GM12878 (cell line): ENCODE results near the gene PLEKHH1. TPM values are rescaled to one million over a fixed set of nuclear protein-coding genes. Genes with fewer than 3 reads are reported as not detected.

Source experiments
- BMI1 ChIP-seq: fragments of 450-650 bp; IDR thresholded peaks from 2 replicates; pipeline ENCODE4 v1.6.1; 2016; ENCODE audit warnings: mild to moderate bottlenecking, moderate library complexity, borderline replicate concordance
- CHD2 ChIP-seq: IDR thresholded peaks from 2 replicates; pipeline ENCODE4 v1.6.1; 2011; ENCODE audit warnings: low read depth, low read length, improper control_type of control experiment, borderline replicate concordance
- ESRRA ChIP-seq: IDR thresholded peaks from 2 replicates; pipeline ENCODE4 v1.6.1; 2012; ENCODE audit warnings: mild to moderate bottlenecking, low read length, improper control_type of control experiment
- EZH2 ChIP-seq: IDR thresholded peaks from 2 replicates; pipeline ENCODE4 v1.6.1; 2012; ENCODE audit warnings: low read depth, mild to moderate bottlenecking, control low read depth, inconsistent platforms, low read length, borderline replicate concordance; ENCODE audit not compliant: control insufficient read depth
- FOXK2 ChIP-seq: fragments of 450-650 bp; IDR thresholded peaks from 2 replicates; pipeline ENCODE4 v1.6.1; 2017; ENCODE audit warnings: mild to moderate bottlenecking, moderate library complexity
- LARP7 ChIP-seq: fragments of 450-650 bp; IDR thresholded peaks from 2 replicates; pipeline ENCODE4 v1.6.1; 2017; ENCODE audit warnings: mild to moderate bottlenecking
- MXI1 ChIP-seq: fragments of 150-350 bp; IDR thresholded peaks from 2 replicates; pipeline ENCODE4 v1.6.1; 2011; ENCODE audit warnings: low read depth, mild to moderate bottlenecking, inconsistent platforms, low read length, improper control_type of control experiment
- NRF1 ChIP-seq: conservative IDR thresholded peaks from 2 replicates; pipeline ENCODE4 v1.6.1; 2011; ENCODE audit warnings: mild to moderate bottlenecking, low read depth, low read length, improper control_type of control experiment
- PML ChIP-seq: IDR thresholded peaks from 2 replicates; pipeline ENCODE4 v1.6.1; 2012; ENCODE audit warnings: low read length, inconsistent platforms
- POLR2A ChIP-seq: IDR thresholded peaks from 2 replicates; pipeline ENCODE4 v1.6.1; 2011; ENCODE audit warnings: low read depth, mild to moderate bottlenecking, low read length
- POU2F2 ChIP-seq: IDR thresholded peaks from 3 replicates; pipeline ENCODE4 v1.6.1; 2011; ENCODE audit warnings: low read depth, mild to moderate bottlenecking, low read length, borderline replicate concordance
- SMARCA5 ChIP-seq: fragments of 450-650 bp; IDR thresholded peaks from 2 replicates; pipeline ENCODE4 v1.6.1; 2017; ENCODE audit warnings: mild to moderate bottlenecking
- ZBED1 ChIP-seq: IDR thresholded peaks from 2 replicates; pipeline ENCODE4 v1.6.1; 2016; ENCODE audit warnings: borderline replicate concordance
- polyA plus RNA-seq, 11 experiments: library from polyadenylated mRNA; depleted of rRNA in 4 of 11; unstranded in 6 of 11; stranded (reverse) in 5 of 11; fragments of >200 nt; fragmentation: Nextera tagmentation in 4 of 11; fragmentation: Illumina TruSeq in 1 of 11; extraction: Ambion mirVana in 4 of 11; extraction: Trizol in 1 of 11; gene quantifications; 1 replicate in 1 of 11; 2 replicates in 10 of 11; pipeline versions ENCODE4 v1.2.1 to v1.2.3, GENCODE V29; 2011 to 2016; ENCODE audit warnings: inconsistent platforms in 2 of 11, missing spikeins in 2 of 11, low read depth in 1 of 11
- total RNA-seq, 4 experiments: library from RNA; depleted of rRNA in 3 of 4; stranded (reverse); fragments of >200 nt in 3 of 4; fragmentation: Illumina TruSeq in 1 of 4; extraction: Trizol in 1 of 4; gene quantifications; 2 replicates each; pipeline versions ENCODE4 v1.2.1 to v1.2.3, GENCODE V29; 2013 to 2021
- TF ChIP-seq, protein P1 (sequence below): fragments of 450-650 bp; IDR thresholded peaks from 2 replicates; pipeline ENCODE4 v1.6.1; 2017; ENCODE audit warnings: antibody characterized with exemption, mild to moderate bottlenecking, moderate library complexity
- TF ChIP-seq, protein P2 (sequence below): IDR thresholded peaks from 2 replicates; pipeline ENCODE4 v1.6.1; 2011; ENCODE audit warnings: low read depth, mild to moderate bottlenecking, low read length, moderate library complexity, borderline replicate concordance; ENCODE audit errors: extremely low read depth
- TF ChIP-seq, protein P3 (sequence below): IDR thresholded peaks from 2 replicates; pipeline ENCODE4 v1.6.1; 2012; ENCODE audit warnings: improper control_type of control experiment, low read depth, low read length; ENCODE audit not compliant: insufficient replicate concordance
- TF ChIP-seq, protein P4 (sequence below): fragments of 450-650 bp; IDR thresholded peaks from 2 replicates; pipeline ENCODE4 v1.6.1; 2018; ENCODE audit warnings: borderline replicate concordance, mild to moderate bottlenecking; ENCODE audit not compliant: partially characterized antibody
- TF ChIP-seq, protein P5 (sequence below): IDR thresholded peaks from 2 replicates; pipeline ENCODE4 v1.6.1; 2011; ENCODE audit warnings: borderline replicate concordance, low read depth, mild to moderate bottlenecking, moderate library complexity, low read length; ENCODE audit not compliant: insufficient read depth, poor library complexity, severe bottlenecking

PLEKHH1 gene
- total and polyA plus RNA-seq, 10 of the 15 experiments (the other 5 are each of a cell fraction or from before 2014, with no cell fraction given): 0.11 to 0.95 (median 0.41) TPM

DNA sequence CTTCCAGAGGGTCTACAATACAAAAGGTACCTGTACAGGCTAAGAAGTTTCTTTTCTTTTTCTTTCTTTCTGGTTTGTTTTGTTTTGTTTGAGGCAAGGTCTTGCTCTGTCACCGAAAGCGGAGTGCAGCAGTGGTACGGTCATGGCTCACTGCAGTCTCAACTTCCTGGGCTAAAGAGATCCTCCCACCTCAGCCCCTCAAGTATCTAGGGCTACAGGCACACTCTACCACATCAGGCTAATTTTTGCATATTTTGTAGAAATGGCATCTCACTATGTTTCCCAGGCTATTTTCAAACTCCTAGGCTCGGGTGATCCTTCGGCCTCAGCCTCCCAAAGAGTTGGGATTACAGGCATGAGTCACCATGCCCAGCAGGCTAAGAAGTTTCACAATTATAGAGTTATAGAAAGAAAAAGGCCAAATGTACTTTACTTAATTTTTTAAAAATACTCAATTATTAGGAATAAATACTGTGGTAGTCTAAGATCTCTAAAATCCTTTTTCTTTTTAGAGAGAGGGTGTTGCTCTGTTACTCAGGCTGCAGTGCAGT is 70.0 kb downstream of the PLEKHH1 start (continued):
- TF ChIP-seq, protein P1, sequence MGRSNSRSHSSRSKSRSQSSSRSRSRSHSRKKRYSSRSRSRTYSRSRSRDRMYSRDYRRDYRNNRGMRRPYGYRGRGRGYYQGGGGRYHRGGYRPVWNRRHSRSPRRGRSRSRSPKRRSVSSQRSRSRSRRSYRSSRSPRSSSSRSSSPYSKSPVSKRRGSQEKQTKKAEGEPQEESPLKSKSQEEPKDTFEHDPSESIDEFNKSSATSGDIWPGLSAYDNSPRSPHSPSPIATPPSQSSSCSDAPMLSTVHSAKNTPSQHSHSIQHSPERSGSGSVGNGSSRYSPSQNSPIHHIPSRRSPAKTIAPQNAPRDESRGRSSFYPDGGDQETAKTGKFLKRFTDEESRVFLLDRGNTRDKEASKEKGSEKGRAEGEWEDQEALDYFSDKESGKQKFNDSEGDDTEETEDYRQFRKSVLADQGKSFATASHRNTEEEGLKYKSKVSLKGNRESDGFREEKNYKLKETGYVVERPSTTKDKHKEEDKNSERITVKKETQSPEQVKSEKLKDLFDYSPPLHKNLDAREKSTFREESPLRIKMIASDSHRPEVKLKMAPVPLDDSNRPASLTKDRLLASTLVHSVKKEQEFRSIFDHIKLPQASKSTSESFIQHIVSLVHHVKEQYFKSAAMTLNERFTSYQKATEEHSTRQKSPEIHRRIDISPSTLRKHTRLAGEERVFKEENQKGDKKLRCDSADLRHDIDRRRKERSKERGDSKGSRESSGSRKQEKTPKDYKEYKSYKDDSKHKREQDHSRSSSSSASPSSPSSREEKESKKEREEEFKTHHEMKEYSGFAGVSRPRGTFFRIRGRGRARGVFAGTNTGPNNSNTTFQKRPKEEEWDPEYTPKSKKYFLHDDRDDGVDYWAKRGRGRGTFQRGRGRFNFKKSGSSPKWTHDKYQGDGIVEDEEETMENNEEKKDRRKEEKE: no peak
- no peak for TF ChIP-seq EZH2
- TF ChIP-seq ZBED1: no peak
- TF ChIP-seq, protein P2, sequence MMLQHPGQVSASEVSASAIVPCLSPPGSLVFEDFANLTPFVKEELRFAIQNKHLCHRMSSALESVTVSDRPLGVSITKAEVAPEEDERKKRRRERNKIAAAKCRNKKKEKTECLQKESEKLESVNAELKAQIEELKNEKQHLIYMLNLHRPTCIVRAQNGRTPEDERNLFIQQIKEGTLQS: no peak
- TF ChIP-seq, protein P3, sequence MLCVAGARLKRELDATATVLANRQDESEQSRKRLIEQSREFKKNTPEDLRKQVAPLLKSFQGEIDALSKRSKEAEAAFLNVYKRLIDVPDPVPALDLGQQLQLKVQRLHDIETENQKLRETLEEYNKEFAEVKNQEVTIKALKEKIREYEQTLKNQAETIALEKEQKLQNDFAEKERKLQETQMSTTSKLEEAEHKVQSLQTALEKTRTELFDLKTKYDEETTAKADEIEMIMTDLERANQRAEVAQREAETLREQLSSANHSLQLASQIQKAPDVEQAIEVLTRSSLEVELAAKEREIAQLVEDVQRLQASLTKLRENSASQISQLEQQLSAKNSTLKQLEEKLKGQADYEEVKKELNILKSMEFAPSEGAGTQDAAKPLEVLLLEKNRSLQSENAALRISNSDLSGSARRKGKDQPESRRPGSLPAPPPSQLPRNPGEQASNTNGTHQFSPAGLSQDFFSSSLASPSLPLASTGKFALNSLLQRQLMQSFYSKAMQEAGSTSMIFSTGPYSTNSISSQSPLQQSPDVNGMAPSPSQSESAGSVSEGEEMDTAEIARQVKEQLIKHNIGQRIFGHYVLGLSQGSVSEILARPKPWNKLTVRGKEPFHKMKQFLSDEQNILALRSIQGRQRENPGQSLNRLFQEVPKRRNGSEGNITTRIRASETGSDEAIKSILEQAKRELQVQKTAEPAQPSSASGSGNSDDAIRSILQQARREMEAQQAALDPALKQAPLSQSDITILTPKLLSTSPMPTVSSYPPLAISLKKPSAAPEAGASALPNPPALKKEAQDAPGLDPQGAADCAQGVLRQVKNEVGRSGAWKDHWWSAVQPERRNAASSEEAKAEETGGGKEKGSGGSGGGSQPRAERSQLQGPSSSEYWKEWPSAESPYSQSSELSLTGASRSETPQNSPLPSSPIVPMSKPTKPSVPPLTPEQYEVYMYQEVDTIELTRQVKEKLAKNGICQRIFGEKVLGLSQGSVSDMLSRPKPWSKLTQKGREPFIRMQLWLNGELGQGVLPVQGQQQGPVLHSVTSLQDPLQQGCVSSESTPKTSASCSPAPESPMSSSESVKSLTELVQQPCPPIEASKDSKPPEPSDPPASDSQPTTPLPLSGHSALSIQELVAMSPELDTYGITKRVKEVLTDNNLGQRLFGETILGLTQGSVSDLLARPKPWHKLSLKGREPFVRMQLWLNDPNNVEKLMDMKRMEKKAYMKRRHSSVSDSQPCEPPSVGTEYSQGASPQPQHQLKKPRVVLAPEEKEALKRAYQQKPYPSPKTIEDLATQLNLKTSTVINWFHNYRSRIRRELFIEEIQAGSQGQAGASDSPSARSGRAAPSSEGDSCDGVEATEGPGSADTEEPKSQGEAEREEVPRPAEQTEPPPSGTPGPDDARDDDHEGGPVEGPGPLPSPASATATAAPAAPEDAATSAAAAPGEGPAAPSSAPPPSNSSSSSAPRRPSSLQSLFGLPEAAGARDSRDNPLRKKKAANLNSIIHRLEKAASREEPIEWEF: no peak
- 0 out of 2 replicates have a peak, but pooled peaks have one; percentile 24 for TF ChIP-seq POLR2A
- TF ChIP-seq PML: no peak
- TF ChIP-seq, protein P4, sequence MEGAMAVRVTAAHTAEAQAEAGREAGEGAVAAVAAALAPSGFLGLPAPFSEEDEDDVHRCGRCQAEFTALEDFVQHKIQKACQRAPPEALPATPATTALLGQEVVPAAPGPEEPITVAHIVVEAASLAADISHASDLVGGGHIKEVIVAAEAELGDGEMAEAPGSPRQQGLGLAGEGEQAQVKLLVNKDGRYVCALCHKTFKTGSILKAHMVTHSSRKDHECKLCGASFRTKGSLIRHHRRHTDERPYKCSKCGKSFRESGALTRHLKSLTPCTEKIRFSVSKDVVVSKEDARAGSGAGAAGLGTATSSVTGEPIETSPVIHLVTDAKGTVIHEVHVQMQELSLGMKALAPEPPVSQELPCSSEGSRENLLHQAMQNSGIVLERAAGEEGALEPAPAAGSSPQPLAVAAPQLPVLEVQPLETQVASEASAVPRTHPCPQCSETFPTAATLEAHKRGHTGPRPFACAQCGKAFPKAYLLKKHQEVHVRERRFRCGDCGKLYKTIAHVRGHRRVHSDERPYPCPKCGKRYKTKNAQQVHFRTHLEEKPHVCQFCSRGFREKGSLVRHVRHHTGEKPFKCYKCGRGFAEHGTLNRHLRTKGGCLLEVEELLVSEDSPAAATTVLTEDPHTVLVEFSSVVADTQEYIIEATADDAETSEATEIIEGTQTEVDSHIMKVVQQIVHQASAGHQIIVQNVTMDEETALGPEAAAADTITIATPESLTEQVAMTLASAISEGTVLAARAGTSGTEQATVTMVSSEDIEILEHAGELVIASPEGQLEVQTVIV: no peak
- no peak for TF ChIP-seq ESRRA
- TF ChIP-seq POU2F2: peak; percentile 71; the same call in 1 of the 3 replicates
- no peak for TF ChIP-seq NRF1
- no peak for TF ChIP-seq MXI1
- TF ChIP-seq FOXK2: no peak
- no peak for TF ChIP-seq SMARCA5
- no peak for TF ChIP-seq BMI1
- TF ChIP-seq, protein P5, sequence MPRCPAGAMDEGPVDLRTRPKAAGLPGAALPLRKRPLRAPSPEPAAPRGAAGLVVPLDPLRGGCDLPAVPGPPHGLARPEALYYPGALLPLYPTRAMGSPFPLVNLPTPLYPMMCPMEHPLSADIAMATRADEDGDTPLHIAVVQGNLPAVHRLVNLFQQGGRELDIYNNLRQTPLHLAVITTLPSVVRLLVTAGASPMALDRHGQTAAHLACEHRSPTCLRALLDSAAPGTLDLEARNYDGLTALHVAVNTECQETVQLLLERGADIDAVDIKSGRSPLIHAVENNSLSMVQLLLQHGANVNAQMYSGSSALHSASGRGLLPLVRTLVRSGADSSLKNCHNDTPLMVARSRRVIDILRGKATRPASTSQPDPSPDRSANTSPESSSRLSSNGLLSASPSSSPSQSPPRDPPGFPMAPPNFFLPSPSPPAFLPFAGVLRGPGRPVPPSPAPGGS: no peak
- TF ChIP-seq CHD2: no peak
- no peak for TF ChIP-seq LARP7
